Fibroblast of gingiva (primary cell): Measurements from ENCODE around the gene GSDME.

Source experiments
- DNase-seq: peaks from one replicate; pipeline ENCODE4 v3.0.0-alpha.2; 2011; ENCODE audit warnings: low read depth

The GSDME gene

DNA sequence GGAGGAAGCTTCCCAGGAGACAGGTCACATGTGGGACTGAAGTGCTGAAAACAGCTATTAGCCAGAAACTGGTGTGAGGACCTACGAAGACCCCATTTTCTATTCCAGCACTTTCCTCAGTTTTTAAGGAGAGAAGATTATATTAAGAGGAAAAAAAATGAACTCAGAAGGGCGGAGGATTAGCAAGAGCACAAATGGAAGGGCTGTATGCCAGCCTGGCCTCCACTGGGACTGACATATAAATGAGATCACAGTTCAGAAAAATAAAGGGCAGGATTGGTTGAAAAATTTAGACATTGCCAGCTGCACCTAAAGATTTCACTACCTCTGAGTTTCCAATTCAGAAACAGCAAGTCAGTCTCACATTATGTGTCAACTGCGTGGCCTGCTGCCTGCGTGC lies 53.0 kb downstream of the GSDME start:
- DNase-seq = peak; percentile 34

DNA sequence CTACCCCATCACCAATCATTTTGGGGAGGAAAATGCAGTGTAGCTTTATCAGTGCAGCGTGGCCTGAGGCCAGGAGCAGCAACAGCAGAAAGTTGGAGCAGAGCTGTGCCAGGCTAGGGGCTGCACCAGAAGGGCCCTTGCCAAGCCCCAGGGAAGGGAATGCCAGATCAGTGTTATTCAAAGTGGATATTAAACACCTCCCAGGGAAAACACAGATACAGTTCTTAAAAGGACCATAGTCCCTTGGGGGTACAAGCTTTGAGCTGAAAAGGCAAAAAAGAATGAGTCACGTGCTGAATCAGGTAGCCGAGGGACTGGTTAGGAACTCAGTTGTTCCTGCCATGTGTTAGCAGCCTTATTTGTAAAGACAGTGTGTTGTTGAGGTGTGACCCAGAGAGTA lies 54.0 kb downstream of the GSDME start:
- DNase-seq = no peak

DNA sequence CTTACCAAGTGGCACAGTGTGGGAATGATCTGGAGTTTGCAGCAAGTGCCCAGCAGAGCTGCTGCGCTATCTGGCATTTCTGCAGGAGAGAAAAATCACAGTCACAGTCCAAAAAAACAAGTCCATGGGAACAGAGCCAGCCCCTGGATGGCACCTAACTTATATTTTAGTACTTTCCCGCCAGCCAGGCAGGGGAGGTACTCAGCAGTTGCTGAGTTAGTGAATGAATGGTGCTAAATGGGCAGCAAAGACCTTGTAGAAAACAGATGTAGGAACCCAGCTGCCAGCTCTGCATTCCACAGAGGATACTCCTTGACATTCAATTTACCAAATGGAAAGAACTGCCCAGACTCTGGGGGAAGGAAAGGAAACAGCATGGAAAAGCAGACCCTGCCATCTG lies 54.5 kb downstream of the GSDME start:
- peak; percentile 66 for DNase-seq

DNA sequence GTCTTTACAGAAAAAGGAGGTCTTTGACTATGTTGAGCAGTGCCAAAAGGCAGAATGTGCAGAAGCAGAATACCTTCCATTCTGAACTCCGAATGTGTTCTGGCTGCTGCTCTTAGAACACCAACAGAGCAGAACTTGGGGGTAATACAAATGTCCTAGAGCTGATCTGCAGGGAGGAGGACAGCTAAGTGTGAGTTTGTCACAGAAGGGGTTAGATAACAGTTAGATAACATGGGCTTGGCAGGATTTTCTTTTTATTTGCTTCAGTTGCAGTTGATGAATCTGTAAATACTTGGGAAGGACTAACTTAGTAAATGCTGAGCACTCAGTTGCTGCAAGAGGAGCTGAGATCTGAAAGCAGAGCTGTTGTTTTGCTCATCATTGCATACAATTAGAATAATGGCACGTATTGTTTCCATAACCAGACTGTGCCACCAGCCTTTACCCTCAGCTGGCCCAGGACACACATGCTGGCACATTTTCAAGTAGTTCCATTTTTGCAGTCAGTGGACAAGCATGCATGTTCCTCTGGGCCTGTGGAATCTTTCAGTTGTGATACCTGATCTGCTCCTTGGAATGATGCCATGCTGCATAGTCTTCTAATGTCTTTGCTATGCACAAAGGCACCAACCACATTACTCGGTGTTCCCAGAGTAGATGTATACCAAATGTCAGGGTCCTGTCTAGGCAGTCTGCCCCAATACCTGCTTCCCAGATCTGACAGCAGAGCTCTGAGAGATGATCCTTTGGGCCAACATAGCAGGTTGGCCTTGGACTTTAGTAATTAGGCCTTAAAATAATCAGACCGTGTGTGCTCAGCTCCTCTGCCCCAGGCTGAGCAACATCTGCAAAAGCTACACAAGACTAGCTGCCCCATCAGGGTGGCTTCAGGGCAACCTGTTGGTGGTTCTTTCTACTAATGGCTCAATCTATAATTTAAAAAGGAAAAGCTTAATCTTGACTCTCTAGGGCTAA lies 55.7 kb downstream of the GSDME start:
- peak; percentile 95 for DNase-seq

- DNase-seq = peak; percentile 25
These were observed 56.6 kb downstream of the GSDME start for GRCh38 chr7:24700521-24701260.

DNA sequence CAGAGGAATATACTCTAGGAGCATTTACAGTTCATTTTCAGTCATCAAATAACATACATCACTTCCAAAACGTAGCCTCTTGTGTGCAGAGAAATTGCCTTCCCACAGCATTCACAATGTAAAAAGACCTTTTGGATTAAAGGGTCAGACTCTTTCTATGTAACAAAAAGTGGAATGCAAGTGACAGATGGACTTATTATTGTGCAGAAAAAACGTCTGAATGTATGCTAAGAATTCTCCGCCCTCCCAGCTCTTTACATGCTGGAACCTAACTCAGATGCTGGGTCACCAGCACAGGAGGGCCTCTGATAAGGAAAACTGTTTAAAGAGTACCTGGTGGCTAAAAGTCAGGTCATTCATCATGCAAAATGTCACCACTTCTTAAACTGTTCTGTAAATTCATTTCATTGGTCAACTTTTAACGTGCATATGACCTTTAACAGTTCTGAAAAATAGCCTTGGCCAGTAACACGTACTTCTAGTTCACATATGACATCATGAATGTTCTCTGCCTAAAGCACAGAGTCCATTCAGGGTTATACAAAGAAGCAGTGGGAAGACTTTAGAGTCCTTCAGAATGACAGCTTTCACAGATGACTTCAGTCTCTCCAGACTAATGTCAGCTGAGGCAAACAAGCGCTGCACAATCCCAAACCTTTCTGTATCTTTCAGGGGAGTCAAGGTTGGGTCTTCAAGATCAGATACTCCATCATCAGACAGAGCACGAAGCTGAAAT lies 58.6 kb downstream of the GSDME start:
- no peak for DNase-seq

DNA sequence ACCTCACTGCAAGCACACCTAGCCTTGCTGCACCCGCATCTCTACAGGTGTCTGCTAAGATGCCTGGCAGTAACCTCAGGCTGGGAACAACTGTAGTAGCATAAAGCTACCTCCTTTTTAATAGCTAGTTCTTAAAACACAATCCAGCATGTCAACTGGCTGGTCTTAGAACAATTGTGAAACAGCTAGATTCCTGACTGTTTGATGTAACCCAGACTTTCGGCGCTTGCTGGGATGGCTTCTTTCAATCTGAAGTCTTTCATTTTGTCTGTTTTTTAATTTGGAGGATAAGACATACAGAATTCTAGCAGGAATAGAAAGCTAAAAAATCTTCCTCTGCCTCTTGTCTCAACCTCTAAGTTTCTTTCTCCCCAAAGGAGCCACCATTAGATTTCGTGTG lies 59.8 kb downstream of the GSDME start:
- no peak for DNase-seq

DNA sequence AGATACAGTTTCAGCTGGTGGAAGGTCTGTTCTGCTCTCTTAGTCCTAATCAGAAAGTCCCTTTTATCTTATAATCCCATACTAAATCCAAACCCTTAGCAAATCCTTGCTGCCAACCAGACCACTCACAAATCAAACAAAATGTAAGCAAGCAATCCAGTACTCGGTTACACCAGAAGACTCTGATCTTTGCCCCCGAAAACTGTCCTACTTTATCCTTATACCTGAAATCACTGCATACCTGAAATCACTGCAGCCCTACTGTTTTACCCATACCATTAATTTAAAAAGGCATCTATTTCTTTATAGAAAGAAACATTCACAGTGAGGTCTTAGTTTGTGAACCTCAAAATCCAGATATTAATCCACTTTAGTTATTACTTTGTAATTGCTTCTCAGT lies 64.7 kb downstream of the GSDME start:
- no peak for DNase-seq

- no peak for DNase-seq
These were observed 67.0 kb downstream of the GSDME start for GRCh38 chr7:24690251-24690650.

DNA sequence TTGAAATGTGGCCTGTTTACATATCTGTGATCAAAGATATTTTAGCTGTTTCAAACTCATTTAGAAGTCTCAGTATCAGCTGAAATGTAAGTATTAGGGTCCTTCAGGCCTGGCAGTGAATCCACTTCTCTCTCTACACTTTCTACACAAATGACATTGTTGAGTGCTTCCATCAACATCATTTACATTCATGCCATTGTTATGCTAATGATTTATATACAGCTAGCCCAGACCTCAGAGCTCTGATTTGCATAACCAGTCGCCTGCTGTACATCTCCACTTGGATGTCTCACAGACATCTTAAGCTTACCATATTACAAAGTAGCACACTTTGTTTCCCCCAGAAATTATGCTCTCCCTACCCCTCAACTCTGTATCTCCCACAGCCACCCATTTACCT lies 71.6 kb downstream of the GSDME start:
- no peak for DNase-seq

DNA sequence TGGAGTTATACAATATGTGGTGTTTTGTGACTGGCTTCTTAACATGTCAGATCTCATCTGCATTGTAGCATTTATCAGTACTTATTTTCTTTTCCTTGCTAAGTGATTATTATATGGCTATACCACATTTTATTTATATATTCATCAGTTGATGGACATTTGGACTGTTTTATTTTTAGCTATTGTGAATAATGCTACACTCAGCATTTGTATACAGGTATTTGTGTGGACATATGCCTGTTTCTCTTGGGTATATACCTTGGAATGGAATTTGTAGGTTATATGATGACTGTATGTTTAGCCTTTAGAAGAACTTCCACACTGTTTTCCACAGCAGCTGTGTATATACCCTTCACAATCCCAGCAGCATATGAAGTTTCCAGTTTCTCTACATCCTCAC lies 86.5 kb downstream of the GSDME start:
- DNase-seq = no peak

DNA sequence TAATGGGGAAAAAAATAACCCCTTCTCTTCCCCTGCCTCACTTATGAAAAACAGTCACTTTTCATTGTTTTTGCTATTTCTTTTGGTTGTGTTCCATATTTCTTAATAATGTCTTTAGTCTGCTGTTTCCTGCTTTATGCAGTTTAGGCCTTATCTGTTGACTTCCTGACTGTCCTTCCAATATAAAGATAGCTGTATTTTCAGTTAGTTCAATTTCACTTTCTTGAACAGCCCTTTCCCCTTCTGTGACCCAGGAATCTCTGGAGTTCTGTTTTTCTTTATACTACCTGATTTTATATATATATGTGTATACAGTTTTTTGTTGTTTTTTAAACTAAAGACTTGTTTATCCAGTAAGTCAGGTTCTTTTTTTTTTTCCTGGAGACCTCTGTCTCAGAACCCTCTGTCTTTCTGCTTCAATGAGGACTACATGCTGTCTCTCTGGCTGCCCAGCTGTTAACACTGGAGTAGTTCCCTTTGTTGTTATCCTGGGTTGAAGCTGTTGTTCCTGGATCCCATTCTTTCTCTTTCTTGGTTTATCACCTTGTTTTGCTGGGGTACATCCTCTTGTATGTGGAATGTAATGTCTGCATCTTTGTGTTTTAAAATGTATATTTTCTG lies 87.2 kb downstream of the GSDME start:
- DNase-seq = no peak

DNA sequence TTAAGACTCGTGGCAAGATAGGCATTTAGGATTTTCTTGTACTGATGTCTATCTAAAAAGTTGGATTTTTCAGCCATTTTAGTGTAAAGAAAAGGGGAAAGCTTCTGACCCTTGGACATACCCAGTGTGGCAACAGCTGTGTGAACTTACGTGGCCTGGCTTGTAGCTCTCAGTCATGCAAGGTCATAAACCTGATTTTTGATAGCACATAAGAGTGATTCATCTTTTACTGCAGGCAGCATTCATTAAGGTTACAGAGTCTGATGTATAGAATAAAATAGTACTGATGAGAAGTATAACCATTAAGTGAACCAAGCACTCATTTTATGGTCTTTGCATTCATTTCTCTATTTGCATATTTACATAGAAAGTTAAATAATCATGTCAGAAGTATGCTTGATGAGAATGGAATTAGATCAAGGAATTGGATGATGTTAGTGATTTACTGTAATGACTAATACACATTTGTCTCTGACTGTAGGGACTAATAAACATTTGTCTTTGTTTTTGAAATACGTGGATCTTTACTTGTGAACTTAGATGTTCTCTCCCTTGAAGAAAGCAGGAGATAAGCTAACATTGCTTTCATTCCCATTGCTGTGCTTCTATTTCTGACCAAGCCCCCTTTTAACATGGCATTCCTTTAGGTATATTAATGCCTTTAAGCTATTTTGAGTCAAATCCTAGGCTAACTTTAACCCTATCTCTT lies 88.2 kb downstream of the GSDME start:
- peak; percentile 5 for DNase-seq

GRCh38 chr7:24665564-24666294 lies 91.5 kb downstream of the GSDME start:
- DNase-seq = peak; percentile 41

DNA sequence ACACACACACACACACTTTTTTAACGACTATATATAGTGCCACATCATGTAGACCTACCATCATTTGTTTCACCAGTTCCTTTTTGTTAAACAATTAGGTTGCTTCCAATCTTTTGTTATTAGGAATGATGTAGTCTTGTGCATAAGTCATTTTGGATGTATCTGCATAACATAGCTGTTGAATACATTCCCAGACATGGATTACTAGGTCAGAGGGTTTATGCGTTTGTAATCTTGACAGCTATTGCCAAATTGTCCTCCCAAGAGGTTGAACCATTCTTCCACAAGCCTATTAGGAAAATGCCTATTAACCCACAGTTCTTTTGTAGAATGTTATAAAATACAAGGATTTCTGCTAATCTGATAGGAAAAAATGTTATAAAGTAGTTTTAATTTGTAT lies 96.7 kb downstream of the GSDME start:
- DNase-seq = peak; percentile 70

DNA sequence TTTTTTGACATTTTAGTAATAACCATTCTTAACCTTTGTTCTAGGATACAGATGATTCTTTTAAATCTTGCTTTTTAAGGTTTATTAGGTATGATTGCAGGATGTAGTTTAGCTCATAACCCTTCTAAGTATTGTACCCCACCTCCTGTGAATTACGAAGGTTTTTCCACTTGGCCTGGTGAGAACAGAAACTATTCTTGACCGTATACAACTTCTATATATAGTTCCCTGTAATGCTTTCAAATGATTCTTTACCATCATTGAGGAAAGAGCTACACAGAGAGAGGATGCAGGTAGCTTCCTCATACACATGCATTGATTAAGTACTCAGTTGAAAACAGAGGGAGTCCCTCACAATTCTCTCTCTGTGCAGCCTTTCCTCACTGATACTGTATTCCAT lies 97.8 kb downstream of the GSDME start:
- no peak for DNase-seq

- no peak for DNase-seq
These were observed 99.3 kb downstream of the GSDME start for GRCh38 chr7:24657980-24658379.

DNA sequence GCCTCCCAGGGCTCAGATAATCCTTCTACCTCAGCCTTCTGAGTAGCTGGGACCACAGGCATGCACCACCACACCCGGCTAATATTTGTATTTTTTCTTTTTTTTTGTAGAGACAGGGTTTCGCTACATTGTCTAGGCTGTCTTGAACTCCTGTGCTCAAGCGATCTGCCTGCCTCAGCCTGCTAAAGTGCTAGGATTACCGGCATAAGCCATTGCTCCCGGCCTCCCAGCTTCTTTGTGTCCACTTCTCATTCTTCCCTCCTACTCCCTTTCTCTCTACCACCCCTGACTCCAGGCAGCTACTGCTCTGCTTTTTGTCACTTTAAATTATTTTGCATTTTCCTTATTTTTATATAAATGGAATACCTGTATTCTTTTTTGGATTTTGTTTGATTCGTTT lies 100.7 kb downstream of the GSDME start:
- no peak for DNase-seq

DNA sequence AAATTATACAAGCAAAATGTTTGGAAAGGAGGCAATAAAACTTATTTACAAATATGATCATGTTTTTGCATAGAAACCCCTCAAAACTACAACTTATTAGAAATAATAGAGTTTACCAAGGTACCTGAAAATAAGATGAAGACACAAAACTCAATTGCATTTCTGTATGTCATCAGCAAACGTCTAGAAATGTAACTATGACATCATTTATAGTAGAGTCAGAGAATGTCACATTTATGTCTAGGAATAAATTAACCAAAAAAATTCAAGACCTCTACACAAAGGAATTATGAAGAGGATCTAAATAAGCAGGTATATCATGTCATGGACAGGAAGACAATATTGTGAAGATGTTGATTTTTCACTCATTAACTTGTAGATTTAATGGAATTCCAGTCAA lies 103.0 kb downstream of the GSDME start:
- DNase-seq = no peak

DNA sequence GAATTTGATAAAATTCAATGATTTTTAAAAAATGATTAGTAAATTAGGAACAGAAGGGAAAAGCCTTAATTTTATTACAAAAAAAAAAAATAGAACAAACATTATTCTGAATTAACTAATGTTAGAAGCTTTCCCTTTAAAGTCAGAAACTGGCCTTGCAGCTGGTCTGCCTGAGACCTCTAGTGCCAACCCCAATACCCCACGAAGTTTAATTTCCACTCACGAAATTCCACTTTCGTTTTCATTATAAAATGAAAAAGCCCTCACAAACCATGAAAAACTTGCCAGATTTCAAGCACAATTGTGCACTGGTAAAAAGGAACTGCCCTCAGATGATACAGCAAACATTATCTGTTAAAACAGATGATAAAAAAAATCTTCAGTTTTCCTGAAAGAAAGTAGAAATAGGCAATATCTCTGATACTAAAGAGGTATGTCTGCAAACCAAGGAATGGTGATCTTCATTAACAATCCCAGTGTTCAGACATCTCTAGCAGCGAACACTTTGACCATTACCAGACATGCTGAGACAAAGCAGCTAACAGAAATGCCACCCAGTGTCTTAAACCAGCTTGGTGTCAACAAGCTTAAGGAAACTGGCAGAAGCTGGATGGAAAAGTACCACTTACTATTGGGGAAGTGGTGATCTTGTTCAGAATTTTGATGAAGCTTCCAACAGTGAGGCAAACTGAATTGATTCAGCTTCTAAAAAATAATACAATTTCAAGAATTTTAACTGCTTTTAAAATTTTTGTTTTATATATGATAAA lies 103.8 kb downstream of the GSDME start:
- DNase-seq = peak; percentile 6
